Stimulated activated CD8-positive, alpha-beta memory T cell treated with anti-CD3 and anti-CD28 coated beads, Interleukin-4, amount 100 ng/mL, for 1 hour (primary cell): ENCODE data around the gene RHOB.

Source experiments
- DNase-seq, 2 donors: peaks; one replicate each; pipeline ENCODE4 v3.0.0-alpha.2; 2020; ENCODE audit warnings: low read depth in 2 of 2, low spot score in 1 of 2

Gene RHOB

GRCh38 chr2:20436716-20437470, 10.0 kb upstream of the RHOB start:
- DNase-seq: no peak

DNA sequence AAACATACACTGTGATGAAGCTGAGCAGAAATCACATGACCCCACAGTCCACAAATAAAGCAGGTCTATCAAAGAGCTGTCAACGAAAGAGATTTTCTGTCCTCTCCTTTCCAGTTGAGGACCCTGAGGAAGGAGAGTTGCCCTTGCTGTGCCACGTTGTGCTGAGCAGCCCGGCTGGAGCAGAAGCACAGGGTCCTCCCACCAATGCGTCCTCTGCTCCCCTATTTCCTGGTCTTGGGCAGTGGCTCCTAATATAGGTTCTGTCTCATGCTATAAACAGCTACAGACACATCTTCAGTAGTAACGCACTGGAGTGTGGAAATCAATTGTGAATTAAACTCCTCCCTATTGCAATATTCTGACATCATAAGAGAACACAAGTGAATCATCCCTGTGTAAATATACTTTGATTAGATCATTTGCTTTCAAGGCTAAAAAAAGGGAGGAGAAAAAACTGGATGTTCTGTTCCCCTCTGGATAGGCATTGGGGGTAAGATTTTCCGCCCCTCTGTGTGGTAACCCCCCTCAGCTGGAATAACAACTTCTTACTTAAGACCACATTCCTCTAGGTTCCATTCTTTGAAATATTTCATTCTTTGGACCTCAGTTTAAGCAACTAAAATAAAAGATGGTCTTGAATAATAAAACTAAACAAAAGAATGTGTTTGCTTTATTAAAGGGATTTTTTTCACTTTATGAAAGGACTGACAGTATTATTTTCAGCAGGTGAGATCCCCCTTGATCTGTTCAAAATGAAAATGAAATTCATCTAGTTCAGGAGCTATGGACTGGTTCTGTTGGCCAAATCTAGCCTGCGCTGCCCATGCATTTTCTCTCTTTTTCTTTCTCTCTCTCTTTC, 8.3 kb upstream of the RHOB start:
- no peak for DNase-seq

DNA sequence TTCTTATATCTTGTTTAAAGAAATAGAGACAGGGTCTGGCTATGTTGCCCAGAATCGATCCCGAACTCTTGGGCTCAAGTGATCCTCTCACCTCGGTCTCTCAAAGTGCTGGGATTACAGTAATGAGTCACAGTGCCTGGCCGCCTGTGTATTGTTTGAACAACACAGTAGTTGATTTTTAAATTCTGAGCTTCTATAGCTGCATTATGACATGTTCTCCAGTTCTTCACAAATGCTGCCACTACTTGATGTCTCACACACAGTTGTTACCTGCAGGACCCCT, 7.7 kb upstream of the RHOB start:
- no peak for DNase-seq

- DNase-seq: no peak
These were observed 7.4 kb upstream of the RHOB start for GRCh38 chr2:20439503-20439902.

GRCh38 chr2:20440001-20440560, 6.8 kb upstream of the RHOB start:
- DNase-seq: no peak

DNA sequence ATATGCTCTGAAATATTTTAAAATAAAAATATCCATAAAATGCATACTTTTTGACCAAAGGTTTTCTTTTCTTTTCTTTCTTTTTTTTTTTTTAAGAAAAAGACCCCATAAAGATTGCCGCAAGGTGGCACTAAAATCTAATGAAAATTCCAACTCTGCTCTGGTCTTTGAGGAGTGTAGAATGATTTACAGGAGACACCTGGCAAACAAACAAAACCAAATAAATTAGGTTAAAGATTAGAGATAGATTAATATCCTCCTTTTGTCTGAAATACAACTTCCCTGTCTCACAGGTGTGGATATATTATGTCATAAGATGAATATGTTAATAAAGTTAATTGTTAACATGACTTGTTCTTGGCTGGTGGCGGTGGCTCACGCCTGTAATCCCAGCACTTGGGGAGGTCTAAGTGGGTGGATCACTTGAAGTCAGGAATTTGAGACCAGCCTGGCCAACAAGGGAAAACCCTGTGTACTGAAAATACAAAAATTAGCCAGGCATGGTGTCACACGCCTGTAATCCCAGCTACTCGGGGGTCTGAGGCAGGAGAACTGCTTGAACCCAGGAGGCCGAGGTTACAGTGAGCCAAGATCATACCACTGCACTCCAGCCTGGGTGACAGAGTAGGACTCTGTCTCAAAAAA, 3.5 kb upstream of the RHOB start:
- no peak for DNase-seq

DNA sequence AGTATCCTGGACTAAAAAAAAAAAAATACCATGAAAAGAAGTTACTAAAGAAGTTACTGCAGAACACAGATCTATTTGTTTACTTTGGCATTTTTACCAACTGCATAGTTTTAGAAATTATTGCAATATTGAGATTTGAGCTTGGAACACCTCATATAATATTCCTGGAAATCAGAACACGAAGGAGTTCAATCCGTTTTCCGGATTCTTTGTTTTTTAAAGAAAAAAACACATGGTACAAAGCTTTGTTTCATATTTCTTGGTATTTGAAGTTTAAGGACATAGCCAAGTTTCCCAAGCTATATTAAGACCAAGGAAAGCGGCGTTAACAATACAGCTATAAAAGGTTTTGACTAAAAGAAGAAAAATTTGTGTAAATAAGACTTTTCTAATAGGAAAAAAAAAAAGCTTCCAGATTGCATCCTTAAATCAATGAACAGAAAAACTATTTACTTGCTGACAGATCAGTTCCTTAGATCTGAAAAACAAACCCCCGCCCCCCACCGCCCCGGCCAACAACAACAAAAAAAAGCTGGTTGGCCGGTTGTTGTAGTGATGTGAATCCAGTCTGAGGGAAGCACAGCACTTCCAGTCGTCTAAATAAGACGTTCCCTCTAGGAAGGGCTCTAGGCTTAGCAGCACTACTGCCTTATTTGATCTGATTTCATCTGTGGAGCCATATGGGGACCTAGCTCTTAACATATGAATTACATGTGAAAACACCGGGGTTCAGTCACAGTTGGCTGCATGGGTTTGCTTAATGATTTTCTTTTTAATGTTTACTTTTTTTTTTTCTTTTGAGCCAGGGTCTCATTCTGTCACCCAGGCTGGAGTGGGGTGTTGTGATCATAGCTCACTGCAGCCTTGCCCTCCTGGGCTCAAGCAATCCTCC, 2.5 kb upstream of the RHOB start:
- DNase-seq: no peak

DNA sequence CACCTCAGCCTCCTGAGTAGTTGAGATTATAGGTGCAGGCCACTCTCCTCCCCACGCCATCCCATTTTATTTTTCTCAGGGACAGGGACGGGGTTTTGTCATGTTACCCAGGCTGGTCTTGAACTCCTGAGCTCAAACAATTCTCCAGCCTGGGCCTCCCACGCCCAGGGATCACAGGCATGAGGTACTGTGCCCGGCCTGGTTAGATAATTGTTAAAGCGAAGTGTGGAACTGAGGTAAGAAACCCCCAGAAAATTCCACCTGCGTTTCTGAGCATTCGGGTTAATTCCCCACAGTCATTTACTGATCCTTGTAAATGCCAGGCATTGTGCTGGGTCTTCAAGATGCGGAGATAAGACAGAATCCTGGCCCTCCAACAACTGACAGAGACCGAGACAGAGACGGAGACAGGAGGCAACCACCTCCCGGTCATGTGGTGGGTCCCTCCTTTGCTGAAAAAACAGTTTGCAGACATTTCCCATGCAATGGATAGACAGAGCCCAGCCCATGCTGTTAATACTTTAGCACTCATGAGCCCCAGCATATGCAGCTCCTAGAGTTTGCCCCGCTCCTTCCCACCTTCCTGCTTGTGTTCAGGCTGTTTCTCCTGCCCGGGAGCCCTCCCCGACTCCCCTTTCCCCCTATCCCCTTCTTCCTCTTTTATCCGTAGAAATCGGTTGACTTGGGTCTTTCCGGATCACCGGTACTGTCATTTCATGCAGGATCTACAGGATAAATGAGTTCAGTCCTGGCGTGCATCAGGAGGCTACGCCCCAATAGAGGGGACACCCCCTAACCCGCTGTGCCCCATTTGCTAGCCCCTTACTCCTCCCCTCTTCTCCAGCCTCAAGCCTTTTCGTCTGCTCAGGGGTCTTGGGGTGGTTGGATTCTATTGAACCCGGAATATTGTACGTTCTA, 1.6 kb upstream of the RHOB start:
- no peak for DNase-seq

DNA sequence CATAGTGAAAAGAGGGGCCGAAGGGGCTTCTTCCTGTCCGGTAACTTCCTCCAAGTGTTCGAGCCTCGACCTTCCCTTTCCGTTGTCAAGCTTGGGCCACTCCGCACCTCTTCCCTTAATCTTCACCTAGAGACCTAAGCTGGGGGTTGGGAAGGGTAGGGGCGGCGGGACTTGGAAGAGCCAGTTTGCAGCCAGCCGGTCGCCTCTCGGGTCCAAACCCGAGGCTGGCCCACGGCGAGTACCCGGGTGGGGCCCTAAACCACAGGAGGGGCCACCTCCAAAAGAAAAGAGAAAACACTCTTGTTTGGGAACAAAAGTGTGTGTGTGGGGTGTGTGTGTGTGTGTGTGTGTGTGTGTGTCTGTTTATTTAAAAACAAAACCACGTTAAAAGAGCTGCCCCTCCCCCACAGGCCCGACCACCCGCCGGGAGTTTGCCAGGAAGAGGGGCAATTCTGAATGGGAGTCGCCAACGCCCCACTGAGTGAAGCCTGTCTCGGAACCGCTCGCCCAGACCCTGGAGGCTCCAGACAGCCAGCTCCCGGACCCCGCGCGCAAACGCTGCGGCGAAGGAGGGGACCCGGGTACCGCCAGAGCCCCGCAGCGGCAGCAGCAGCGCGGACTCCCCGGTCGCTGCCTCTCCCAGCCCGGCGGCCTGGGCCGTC, 488 bp upstream of the RHOB start:
- DNase-seq: no peak

- DNase-seq: peak in 1 of 2 donors; percentile 16
These were observed 767 bp downstream of the RHOB start for GRCh38 chr2:20447437-20448245.

DNA sequence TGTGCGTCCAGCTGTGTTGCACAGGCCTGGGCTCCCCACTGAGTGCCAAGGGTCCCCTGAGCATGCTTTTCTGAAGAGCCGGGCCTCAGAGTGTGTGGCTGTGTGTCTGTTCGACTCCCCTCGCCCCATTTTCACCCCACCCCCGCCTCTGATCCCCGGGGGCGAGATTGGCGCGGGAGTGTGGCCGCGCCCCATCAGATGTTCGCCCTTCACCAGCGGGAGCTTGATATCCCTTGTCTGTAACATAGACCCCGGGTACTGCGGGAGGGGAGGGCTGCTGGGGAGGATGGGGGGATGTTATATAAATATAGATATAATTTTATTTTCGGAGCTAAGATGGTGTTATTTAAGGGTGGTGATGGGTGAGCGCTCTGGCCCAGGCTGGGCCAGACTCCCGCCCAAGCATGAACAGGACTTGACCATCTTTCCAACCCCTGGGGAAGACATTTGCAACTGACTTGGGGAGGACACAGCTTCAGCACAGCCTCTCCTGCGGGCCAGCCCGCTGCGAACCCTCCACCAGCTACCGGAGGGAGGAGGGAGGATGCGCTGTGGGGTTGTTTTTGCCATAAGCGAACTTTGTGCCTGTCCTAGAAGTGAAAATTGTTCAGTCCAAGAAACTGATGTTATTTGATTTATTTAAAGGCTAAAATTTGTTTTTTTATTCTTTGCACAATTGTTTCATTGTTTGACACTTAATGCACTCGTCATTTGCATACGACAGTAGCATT, 1.5 kb downstream of the RHOB start:
- no peak for DNase-seq

DNA sequence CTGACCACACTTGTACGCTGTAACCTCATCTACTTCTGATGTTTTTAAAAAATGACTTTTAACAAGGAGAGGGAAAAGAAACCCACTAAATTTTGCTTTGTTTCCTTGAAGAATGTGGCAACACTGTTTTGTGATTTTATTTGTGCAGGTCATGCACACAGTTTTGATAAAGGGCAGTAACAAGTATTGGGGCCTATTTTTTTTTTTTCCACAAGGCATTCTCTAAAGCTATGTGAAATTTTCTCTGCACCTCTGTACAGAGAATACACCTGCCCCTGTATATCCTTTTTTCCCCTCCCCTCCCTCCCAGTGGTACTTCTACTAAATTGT, 2.1 kb downstream of the RHOB start:
- DNase-seq: no peak

DNA sequence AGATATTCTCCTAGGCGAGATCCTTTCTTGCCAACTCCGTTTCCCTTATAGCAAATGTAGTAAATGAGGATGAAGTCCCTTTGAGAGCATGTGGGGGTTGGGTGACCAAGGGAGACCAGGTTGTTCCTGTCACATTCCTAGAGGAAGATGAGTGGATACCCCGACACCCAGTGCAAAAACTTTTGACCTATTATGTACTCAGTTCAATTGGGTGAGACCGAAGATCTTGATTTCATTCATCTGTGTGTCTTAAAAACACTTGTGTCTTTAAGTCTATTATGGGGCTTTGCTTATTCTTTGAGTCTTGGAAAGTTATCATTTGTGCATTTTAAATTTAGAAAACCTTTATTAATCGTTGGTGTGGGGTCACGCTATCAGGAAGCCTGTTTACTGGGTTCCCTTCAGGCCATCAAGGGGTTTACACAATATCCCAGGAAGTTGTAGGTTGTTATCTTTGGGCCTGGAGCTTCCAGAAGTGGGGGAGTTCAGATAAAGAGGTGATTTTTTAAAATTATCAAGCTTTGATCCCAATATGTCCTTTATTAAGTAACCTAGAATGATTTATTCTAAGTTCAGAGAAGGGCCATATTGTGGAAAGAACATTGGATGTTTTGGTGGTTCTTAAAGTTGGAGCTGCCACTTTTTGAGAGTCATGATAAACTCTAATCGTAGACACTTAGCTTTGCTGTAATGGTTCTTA, 2.8 kb downstream of the RHOB start:
- DNase-seq: no peak

DNA sequence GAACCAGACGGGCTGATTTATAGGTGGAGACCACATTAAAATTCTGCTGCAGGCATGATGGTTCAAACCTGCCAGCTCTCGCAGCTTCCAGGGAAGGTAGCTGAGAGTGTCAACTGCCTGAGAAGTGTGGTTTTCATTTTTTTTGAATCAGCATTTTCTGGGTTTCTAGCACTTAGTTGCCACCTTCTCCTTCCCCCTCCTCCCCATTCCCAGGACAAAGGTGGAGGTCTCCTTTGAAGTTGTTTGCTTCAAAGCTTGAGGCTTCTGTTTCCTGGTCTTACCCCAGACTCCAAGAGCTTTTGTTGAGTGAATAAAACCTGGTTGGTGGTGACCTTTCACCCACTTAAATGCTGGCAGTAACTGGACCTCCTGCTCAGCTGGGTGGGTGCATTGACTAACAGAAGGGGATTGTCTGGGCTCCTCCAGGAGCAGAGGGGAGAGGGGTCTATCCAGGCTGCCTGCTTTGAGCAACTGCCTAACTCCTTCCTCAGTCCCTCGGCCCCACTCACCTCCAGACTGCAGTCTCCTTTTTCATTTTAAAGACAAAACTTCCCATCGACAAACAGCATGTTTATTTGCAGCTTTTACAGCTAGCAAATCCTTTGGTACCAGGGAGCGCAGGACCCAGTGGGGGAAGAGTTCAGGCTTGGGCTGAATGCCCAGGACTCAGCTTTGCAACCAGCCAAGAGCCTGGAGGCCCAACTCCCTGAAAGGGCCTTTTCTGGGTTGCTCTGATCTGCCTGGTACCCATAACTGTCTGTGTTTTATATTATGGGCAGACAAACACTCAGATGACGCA, 3.5 kb downstream of the RHOB start:
- DNase-seq: no peak

- DNase-seq: no peak
These were observed 4.1 kb downstream of the RHOB start for GRCh38 chr2:20451000-20451290.

DNA sequence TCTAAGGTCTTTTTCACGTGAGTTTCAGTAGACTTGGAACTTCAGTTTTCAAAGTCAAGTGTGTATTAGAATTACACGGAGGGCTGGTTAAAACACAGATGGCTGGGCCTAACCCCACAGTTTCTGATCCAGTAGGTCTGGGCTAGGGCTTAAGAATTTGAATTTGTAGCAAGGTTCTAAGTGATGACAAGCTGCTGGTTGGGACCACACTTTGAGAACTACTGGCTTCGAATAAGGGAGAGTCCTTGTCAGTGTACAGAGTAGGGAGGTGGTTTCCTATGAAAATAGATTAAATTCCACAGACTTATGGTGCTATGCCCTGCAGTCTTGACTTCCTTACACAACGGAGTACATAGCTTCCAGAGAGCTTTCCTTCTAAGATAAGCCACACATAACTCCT, 4.5 kb downstream of the RHOB start:
- no peak for DNase-seq
